Fibroblast of lung (primary cell): ENCODE measurements around the gene ARRB2. TPM values are rescaled to one million over a fixed set of nuclear protein-coding genes. Genes with fewer than 3 reads are reported as not detected.

Experiments
- DNase-seq, 2 donors: peaks; one replicate each; pipeline versions ENCODE4 v3.0.0 to v3.0.0-alpha.2; 2010; ENCODE audit warnings: low read depth in 2 of 2
- H2AFZ ChIP-seq: 2 replicates; pipeline ENCODE4 v1.5.1; 2012; ENCODE audit warnings: low read length, control low read depth, inconsistent platforms
- H3K27ac ChIP-seq: 2 replicates; pipeline ENCODE4 v1.5.1; 2011; ENCODE audit warnings: low read length, control low read depth; ENCODE audit not compliant: insufficient read depth
- H3K27me3 ChIP-seq: 2 replicates; pipeline ENCODE4 v1.5.1; 2011; ENCODE audit warnings: mild to moderate bottlenecking, low read length; ENCODE audit not compliant: control insufficient read depth, insufficient read depth
- H3K36me3 ChIP-seq: 2 replicates; pipeline ENCODE4 v1.5.1; 2011; ENCODE audit warnings: low read length; ENCODE audit not compliant: control insufficient read depth, insufficient read depth
- H3K4me1 ChIP-seq: 2 replicates; pipeline ENCODE4 v1.5.1; 2011; ENCODE audit warnings: low read length; ENCODE audit not compliant: control insufficient read depth, insufficient read depth; ENCODE audit errors: extremely low read depth
- H3K4me2 ChIP-seq: 2 replicates; pipeline ENCODE4 v1.5.1; 2011; ENCODE audit warnings: low read length, control low read depth; ENCODE audit not compliant: insufficient read depth; ENCODE audit errors: extremely low read depth
- H3K4me3 ChIP-seq, 4 experiments: fragments of 200-600 bp in 1 of 4; sonication (generic) in 1 of 4; replicated peaks in 1 of 4; 2 replicates each; pipeline ENCODE4 v1.5.1; 2011 to 2016; ENCODE audit warnings: low read length in 4 of 4, low read depth in 3 of 4, mild to moderate bottlenecking in 3 of 4, control low read depth in 2 of 4, inconsistent platforms in 1 of 4, mixed read lengths in 1 of 4; ENCODE audit not compliant: insufficient read depth in 1 of 4; ENCODE audit errors: control extremely low read depth in 1 of 4
- H3K79me2 ChIP-seq: 2 replicates; pipeline ENCODE4 v1.5.1; 2012; ENCODE audit warnings: mild to moderate bottlenecking, low read length, inconsistent platforms; ENCODE audit not compliant: control insufficient read depth, insufficient read depth
- H3K9ac ChIP-seq: 2 replicates; pipeline ENCODE4 v1.5.1; 2011; ENCODE audit warnings: mild to moderate bottlenecking, low read length, control low read depth; ENCODE audit not compliant: insufficient read depth
- H3K9me3 ChIP-seq: 2 replicates; pipeline ENCODE4 v1.5.1; 2012; ENCODE audit warnings: low read depth, low read length; ENCODE audit not compliant: control insufficient read depth, insufficient read depth
- H4K20me1 ChIP-seq: 2 replicates; pipeline ENCODE4 v1.5.1; 2011; ENCODE audit warnings: low read length; ENCODE audit not compliant: control insufficient read depth, insufficient read depth; ENCODE audit errors: extremely low read depth
- CTCF ChIP-seq, 2 donors: IDR thresholded peaks in 1 of 2; conservative IDR thresholded peaks in 1 of 2; 1 replicate in 1 of 2; 2 replicates in 1 of 2; pipeline ENCODE4 v1.5.1; 2011 to 2012; ENCODE audit warnings: low read length in 2 of 2, control low read depth in 1 of 2, inconsistent platforms in 1 of 2, low read depth in 1 of 2, mild to moderate bottlenecking in 1 of 2
- EZH2 ChIP-seq: IDR thresholded peaks from 2 replicates; pipeline ENCODE4 v1.5.1; 2012; ENCODE audit warnings: low read length, control low read depth, mild to moderate bottlenecking; ENCODE audit errors: missing control alignments
- polyA plus RNA-seq, 2 donors: library from polyadenylated mRNA; depleted of rRNA in 1 of 2; stranded (reverse) in 1 of 2; unstranded in 1 of 2; fragments of >200 nt; gene quantifications; 2 replicates each; pipeline ENCODE4 v1.2.1, GENCODE V29; 2011 to 2012; ENCODE audit warnings: missing spikeins in 1 of 2
- total RNA-seq: library from RNA; depleted of rRNA; stranded (reverse); fragments of >200 nt; gene quantifications from 2 replicates; pipeline ENCODE4 v1.2.1, GENCODE V29; 2014

The ARRB2 gene
- total and polyA plus RNA-seq, 2 donors (not counting 1 experiment from before 2014, with no cell fraction given) = 2.8 to 4.6 TPM

- H2AFZ ChIP-seq = no peak overlapping the region
- no peak overlapping the region for H3K9ac ChIP-seq
- no peak overlapping the region for H3K27ac ChIP-seq
- peaks cover 4% of the 10 kb centered on the region for H3K4me1 ChIP-seq
- H3K4me3 ChIP-seq = no peak overlapping the region
- H3K27me3 ChIP-seq = no peaks in the 10 kb centered on the region
- DNase-seq = no peak
- H3K36me3 ChIP-seq = no peaks in the 10 kb centered on the region
- H4K20me1 ChIP-seq = no peaks in the 10 kb centered on the region
- H3K9me3 ChIP-seq = no peaks in the 10 kb centered on the region
- no peak for TF ChIP-seq CTCF (conservative IDR thresholded peaks at IDR 0.05 in 1 of 2, IDR thresholded peaks at IDR 0.05 in 1 of 2; ENCODE audit: low read depth in 1 of 2, low read length in 2 of 2)
- H3K4me2 ChIP-seq = no peak overlapping the region
- no peaks in the 10 kb centered on the region for H3K79me2 ChIP-seq
Observed at GRCh38 chr17:4718276-4718675, 7.8 kb downstream of the ARRB2 start.

- Histone ChIP-seq H3K36me3 (no peaks in the 10 kb centered on the region), H3K4me2 (no peak overlapping the region), H3K79me2 (no peaks in the 10 kb centered on the region), H3K27me3 (no peaks in the 10 kb centered on the region), H2AFZ (no peak overlapping the region), H3K4me1 (peaks cover 4% of the 10 kb centered on the region), H3K27ac (no peak overlapping the region), H4K20me1 (no peaks in the 10 kb centered on the region), H3K4me3 (no peak overlapping the region), H3K9ac (no peak overlapping the region), H3K9me3 (no peaks in the 10 kb centered on the region)
- no peak for DNase-seq
- TF ChIP-seq EZH2 (no peak), CTCF (conservative IDR thresholded peaks at IDR 0.05 in 1 of 2, IDR thresholded peaks at IDR 0.05 in 1 of 2; ENCODE audit: low read depth in 1 of 2, low read length in 2 of 2) (no peak)
Observed at GRCh38 chr17:4719146-4719545, 8.7 kb downstream of the ARRB2 start.

GRCh38 chr17:4719684-4720221 lies 9.3 kb downstream of the ARRB2 start:
- H3K27ac ChIP-seq = no peak overlapping the region
- H3K4me1 ChIP-seq = peaks cover 4% of the 10 kb centered on the region
- H3K9ac ChIP-seq = no peak overlapping the region
- no peak overlapping the region for H3K4me3 ChIP-seq
- DNase-seq = no peak
- no peak for TF ChIP-seq EZH2
- no peaks in the 10 kb centered on the region for H3K79me2 ChIP-seq
- H3K36me3 ChIP-seq = no peaks in the 10 kb centered on the region
- H3K4me2 ChIP-seq = no peak overlapping the region
- H2AFZ ChIP-seq = no peak overlapping the region
- no peaks in the 10 kb centered on the region for H3K27me3 ChIP-seq
- H3K9me3 ChIP-seq = no peaks in the 10 kb centered on the region
- H4K20me1 ChIP-seq = no peaks in the 10 kb centered on the region
